Gastrocnemius medialis (tissue), 4 donors: ENCODE measurements around the gene ADAMTS2.

Experiments used
- POLR2A ChIP-seq, 2 donors: fragments of 450-650 bp; IDR thresholded peaks; one replicate each; pipeline ENCODE4 v1.6.1; 2017; ENCODE audit warnings: antibody characterized with exemption in 2 of 2, mild to moderate bottlenecking in 2 of 2, moderate library complexity in 2 of 2
- TF ChIP-seq, protein P1 (sequence below), 5 experiments: fragments of 450-650 bp in 3 of 5; fragments of 200-600 bp in 2 of 5; sonication (generic) in 2 of 5; IDR thresholded peaks in 4 of 5; conservative IDR thresholded peaks in 1 of 5; 1 replicate in 4 of 5; 2 replicates in 1 of 5; pipeline ENCODE4 v1.5.1; 2016 to 2019; ENCODE audit warnings: antibody characterized with exemption in 5 of 5, mild to moderate bottlenecking in 3 of 5, moderate library complexity in 3 of 5

GRCh38 chr5:179272326-179273072 lies 72.8 kb downstream of the ADAMTS2 start:
- TF ChIP-seq, protein P1, sequence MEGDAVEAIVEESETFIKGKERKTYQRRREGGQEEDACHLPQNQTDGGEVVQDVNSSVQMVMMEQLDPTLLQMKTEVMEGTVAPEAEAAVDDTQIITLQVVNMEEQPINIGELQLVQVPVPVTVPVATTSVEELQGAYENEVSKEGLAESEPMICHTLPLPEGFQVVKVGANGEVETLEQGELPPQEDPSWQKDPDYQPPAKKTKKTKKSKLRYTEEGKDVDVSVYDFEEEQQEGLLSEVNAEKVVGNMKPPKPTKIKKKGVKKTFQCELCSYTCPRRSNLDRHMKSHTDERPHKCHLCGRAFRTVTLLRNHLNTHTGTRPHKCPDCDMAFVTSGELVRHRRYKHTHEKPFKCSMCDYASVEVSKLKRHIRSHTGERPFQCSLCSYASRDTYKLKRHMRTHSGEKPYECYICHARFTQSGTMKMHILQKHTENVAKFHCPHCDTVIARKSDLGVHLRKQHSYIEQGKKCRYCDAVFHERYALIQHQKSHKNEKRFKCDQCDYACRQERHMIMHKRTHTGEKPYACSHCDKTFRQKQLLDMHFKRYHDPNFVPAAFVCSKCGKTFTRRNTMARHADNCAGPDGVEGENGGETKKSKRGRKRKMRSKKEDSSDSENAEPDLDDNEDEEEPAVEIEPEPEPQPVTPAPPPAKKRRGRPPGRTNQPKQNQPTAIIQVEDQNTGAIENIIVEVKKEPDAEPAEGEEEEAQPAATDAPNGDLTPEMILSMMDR (IDR thresholded peaks at IDR 0.05 in 4 of 5, conservative IDR thresholded peaks at IDR 0.05 in 1 of 5) = no peak
- no peak for TF ChIP-seq POLR2A (IDR thresholded peaks at IDR 0.05)
